Peyer's patch (tissue), 4 donors: ENCODE data around the gene PDHX.

Source experiments
- CTCF ChIP-seq, 6 experiments: fragments of 450-650 bp in 4 of 6; fragments of 200-600 bp in 2 of 6; sonication (generic) in 1 of 6; IDR thresholded peaks; one replicate each; pipeline ENCODE4 v1.5.1; 2017 to 2019; ENCODE audit warnings: antibody characterized with exemption in 6 of 6, mild to moderate bottlenecking in 3 of 6, moderate library complexity in 1 of 6
- POLR2A ChIP-seq, 2 donors: fragments of 450-650 bp; IDR thresholded peaks; one replicate each; pipeline ENCODE4 v1.5.1; 2017; ENCODE audit warnings: antibody characterized with exemption in 2 of 2, mild to moderate bottlenecking in 2 of 2, moderate library complexity in 2 of 2

- TF ChIP-seq CTCF (IDR thresholded peaks at IDR 0.05) = no peak
- no peak for TF ChIP-seq POLR2A (IDR thresholded peaks at IDR 0.05)
Measured at GRCh38 chr11:34916843-34917770, 689 bp downstream of the PDHX start.
